ENCODE data around the gene TBCD. TPM values are rescaled to one million over a fixed set of nuclear protein-coding genes. Genes with fewer than 3 reads are reported as not detected.

Gene TBCD
- total and polyA plus RNA-seq, 2 donors (not counting 1 experiment from before 2014, with no cell fraction given), result 22.1 to 36.7 TPM

- Histone ChIP-seq H3K9ac (ENCODE audit: insufficient read depth, low read length) (no peak overlapping the region), H3K9me3 (ENCODE audit: control insufficient read depth, insufficient read depth, low read depth, low read length) (no peaks in the 10 kb centered on the region)
- DNase-seq (ENCODE audit: low read depth in 2 of 2), result no peak
Measured at GRCh38 chr17:82872591-82873520, 121.0 kb downstream of the TBCD start.

GRCh38 chr17:82873521-82873920, 121.7 kb downstream of the TBCD start:
- Histone ChIP-seq H3K4me3 (replicated peaks in 1 of 4; ENCODE audit: control extremely low read depth in 1 of 4, insufficient read depth in 1 of 4, low read depth in 3 of 4, low read length in 4 of 4) (no peak overlapping the region), H3K27ac (ENCODE audit: insufficient read depth, low read length) (no peak overlapping the region), H2AFZ (ENCODE audit: low read length) (no peak overlapping the region), H4K20me1 (ENCODE audit: control insufficient read depth, extremely low read depth, insufficient read depth, low read length) (no peaks in the 10 kb centered on the region), H3K27me3 (ENCODE audit: control insufficient read depth, insufficient read depth, low read length) (no peaks in the 10 kb centered on the region), H3K4me1 (ENCODE audit: control insufficient read depth, extremely low read depth, insufficient read depth, low read length) (peaks cover 3% of the 10 kb centered on the region), H3K79me2 (ENCODE audit: control insufficient read depth, insufficient read depth, low read length) (no peaks in the 10 kb centered on the region), H3K4me2 (ENCODE audit: extremely low read depth, insufficient read depth, low read length) (no peak overlapping the region), H3K36me3 (ENCODE audit: control insufficient read depth, insufficient read depth, low read length) (peaks cover 4% of the 10 kb centered on the region), H3K9me3 (ENCODE audit: control insufficient read depth, insufficient read depth, low read depth, low read length) (no peaks in the 10 kb centered on the region), H3K9ac (ENCODE audit: insufficient read depth, low read length) (no peak overlapping the region)
- no peak for TF ChIP-seq CTCF (conservative IDR thresholded peaks at IDR 0.05 in 1 of 2, IDR thresholded peaks at IDR 0.05 in 1 of 2; ENCODE audit: low read depth in 1 of 2, low read length in 2 of 2)
- TF ChIP-seq EZH2 (IDR thresholded peaks at IDR 0.05; ENCODE audit: low read length, missing control alignments), result no peak
- no peak for DNase-seq (ENCODE audit: low read depth in 2 of 2)

More at GRCh38 chr17:82872591-82873520, 121.0 kb downstream of the TBCD start:
- Histone ChIP-seq H3K79me2 (ENCODE audit: control insufficient read depth, insufficient read depth, low read length) (no peaks in the 10 kb centered on the region), H3K4me2 (ENCODE audit: extremely low read depth, insufficient read depth, low read length) (no peak overlapping the region), H3K36me3 (ENCODE audit: control insufficient read depth, insufficient read depth, low read length) (peaks cover 4% of the 10 kb centered on the region), H3K4me3 (replicated peaks in 1 of 4; ENCODE audit: control extremely low read depth in 1 of 4, insufficient read depth in 1 of 4, low read depth in 3 of 4, low read length in 4 of 4) (no peak overlapping the region), H3K27ac (ENCODE audit: insufficient read depth, low read length) (no peak overlapping the region), H3K27me3 (ENCODE audit: control insufficient read depth, insufficient read depth, low read length) (no peaks in the 10 kb centered on the region), H3K4me1 (ENCODE audit: control insufficient read depth, extremely low read depth, insufficient read depth, low read length) (peaks cover 3% of the 10 kb centered on the region), H4K20me1 (ENCODE audit: control insufficient read depth, extremely low read depth, insufficient read depth, low read length) (no peaks in the 10 kb centered on the region), H2AFZ (ENCODE audit: low read length) (no peak overlapping the region)
- TF ChIP-seq EZH2 (IDR thresholded peaks at IDR 0.05; ENCODE audit: low read length, missing control alignments), result no peak
- TF ChIP-seq CTCF (conservative IDR thresholded peaks at IDR 0.05 in 1 of 2, IDR thresholded peaks at IDR 0.05 in 1 of 2; ENCODE audit: low read depth in 1 of 2, low read length in 2 of 2), result no peak

GRCh38 chr17:82874011-82874835, 122.4 kb downstream of the TBCD start:
- Histone ChIP-seq H3K79me2 (ENCODE audit: control insufficient read depth, insufficient read depth, low read length) (no peaks in the 10 kb centered on the region), H3K4me3 (replicated peaks in 1 of 4; ENCODE audit: control extremely low read depth in 1 of 4, insufficient read depth in 1 of 4, low read depth in 3 of 4, low read length in 4 of 4) (no peak overlapping the region), H3K9ac (ENCODE audit: insufficient read depth, low read length) (no peak overlapping the region), H3K4me2 (ENCODE audit: extremely low read depth, insufficient read depth, low read length) (no peak overlapping the region), H3K9me3 (ENCODE audit: control insufficient read depth, insufficient read depth, low read depth, low read length) (no peaks in the 10 kb centered on the region), H3K27ac (ENCODE audit: insufficient read depth, low read length) (no peak overlapping the region), H3K36me3 (ENCODE audit: control insufficient read depth, insufficient read depth, low read length) (peaks cover 4% of the 10 kb centered on the region), H4K20me1 (ENCODE audit: control insufficient read depth, extremely low read depth, insufficient read depth, low read length) (no peaks in the 10 kb centered on the region), H3K27me3 (ENCODE audit: control insufficient read depth, insufficient read depth, low read length) (no peaks in the 10 kb centered on the region), H2AFZ (ENCODE audit: low read length) (no peak overlapping the region), H3K4me1 (ENCODE audit: control insufficient read depth, extremely low read depth, insufficient read depth, low read length) (peaks cover 3% of the 10 kb centered on the region)
- DNase-seq (ENCODE audit: low read depth in 2 of 2), result no peak
- TF ChIP-seq EZH2 (IDR thresholded peaks at IDR 0.05; ENCODE audit: low read length, missing control alignments), result no peak
- no peak for TF ChIP-seq CTCF (conservative IDR thresholded peaks at IDR 0.05 in 1 of 2, IDR thresholded peaks at IDR 0.05 in 1 of 2; ENCODE audit: low read depth in 1 of 2, low read length in 2 of 2)

Data from fibroblast of lung (primary cell).